T1000 (cell line): ENCODE results near the gene ABCD1.
"Not testable (repeated sequence)": the region's sequence is repeated elsewhere in the genome, so short reads cannot be mapped to it uniquely, and the experiment has no call there.

Source experiments
- DNase-seq: peaks from one replicate; lab custom pipeline; 2025; ENCODE audit warnings: mixed read lengths; lab: John Stamatoyannopoulos, UW

Gene ABCD1

DNA sequence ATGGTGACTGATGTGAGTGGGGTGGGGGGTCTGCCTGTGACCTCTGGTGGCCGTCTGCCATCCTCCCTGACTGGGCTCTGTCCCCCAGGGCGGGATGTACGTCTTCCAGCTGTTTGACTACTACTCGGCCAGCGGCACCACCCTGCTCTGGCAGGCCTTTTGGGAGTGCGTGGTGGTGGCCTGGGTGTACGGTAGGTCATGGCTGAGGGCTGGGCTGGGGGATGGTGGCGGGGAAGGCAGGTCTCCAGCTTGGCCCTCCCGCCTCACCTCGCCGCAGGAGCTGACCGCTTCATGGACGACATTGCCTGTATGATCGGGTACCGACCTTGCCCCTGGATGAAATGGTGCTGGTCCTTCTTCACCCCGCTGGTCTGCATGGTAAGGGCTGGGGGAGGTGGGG is 30.4 kb upstream of the ABCD1 start:
- DNase-seq: not testable (repeated sequence)

DNA sequence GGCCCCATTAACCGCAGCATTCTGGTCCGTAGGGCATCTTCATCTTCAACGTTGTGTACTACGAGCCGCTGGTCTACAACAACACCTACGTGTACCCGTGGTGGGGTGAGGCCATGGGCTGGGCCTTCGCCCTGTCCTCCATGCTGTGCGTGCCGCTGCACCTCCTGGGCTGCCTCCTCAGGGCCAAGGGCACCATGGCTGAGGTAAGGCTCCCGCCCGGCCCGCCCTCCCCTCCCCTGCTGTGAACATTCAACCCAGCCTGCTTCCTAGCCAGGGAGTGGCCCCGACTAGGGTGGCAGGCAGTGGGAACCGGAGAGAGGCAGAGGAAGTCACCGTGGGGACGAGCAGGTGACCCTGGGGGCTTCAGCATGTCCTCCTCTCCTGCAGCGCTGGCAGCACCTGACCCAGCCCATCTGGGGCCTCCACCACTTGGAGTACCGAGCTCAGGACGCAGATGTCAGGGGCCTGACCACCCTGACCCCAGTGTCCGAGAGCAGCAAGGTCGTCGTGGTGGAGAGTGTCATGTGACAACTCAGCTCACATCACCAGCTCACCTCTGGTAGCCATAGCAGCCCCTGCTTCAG is 29.9 kb upstream of the ABCD1 start:
- DNase-seq: no peak

DNA sequence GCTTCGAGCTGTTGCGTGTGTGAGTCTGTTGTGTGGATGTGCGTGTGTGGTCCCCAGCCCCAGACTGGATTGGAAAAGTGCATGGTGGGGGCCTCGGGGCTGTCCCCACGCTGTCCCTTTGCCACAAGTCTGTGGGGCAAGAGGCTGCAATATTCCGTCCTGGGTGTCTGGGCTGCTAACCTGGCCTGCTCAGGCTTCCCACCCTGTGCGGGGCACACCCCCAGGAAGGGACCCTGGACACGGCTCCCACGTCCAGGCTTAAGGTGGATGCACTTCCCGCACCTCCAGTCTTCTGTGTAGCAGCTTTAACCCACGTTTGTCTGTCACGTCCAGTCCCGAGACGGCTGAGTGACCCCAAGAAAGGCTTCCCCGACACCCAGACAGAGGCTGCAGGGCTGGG is 28.6 kb upstream of the ABCD1 start:
- no peak for DNase-seq

DNA sequence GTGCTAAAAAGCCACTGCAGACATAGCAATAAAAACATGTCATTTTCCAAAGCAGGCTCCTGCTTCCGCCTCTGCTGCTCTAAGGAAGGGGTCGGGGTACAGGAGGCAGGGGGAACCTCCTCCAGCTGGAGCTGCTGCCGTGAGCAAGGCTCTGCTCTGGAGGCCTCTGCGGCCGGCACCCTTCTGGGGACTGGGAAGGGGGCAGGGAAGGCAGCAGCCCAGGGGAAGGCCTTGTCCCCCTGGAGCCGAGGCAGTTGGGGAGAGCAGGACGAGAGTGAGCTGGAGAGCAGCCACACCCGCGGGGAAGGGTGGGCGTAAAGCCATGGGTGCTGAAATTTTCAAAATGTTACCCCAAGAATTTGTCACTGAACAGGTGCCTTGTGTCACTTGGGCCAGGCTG is 28.1 kb upstream of the ABCD1 start:
- not testable (repeated sequence) for DNase-seq

DNA sequence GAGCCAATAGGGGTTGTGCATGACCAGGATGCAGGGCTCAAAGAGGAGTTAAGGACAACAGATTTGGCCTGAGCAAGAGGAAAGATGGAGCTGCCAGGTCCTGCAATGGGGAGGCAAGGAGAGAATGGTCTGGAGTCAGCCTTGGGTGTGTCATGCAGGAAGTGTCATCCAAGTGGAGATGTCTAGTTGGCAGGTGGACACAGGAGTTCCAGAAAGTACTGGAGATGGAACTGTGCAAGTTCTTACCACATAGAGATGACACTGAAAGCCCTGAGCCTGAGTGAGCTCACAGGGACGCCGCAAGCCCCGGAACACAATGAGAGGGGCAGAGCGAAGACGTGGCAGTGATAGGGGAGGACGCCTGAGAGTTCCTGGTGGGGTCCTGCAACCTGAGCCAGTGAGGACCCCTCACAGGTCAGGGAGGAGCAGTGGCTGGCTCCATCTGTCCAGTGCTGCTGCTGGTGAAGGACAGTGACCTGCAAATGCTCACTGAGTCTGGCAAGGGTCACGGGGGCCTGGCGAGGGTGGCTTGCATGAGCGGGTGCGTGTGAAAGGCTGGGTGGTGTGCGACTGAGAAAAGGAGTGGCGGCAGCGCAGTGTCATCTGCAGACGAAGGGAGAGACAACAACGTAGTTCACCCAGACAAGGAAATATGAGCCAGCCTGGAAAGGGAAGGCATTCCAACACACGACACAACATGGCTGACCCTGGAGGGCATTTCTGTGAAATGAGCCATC is 27.5 kb upstream of the ABCD1 start:
- DNase-seq: not testable (repeated sequence)

DNA sequence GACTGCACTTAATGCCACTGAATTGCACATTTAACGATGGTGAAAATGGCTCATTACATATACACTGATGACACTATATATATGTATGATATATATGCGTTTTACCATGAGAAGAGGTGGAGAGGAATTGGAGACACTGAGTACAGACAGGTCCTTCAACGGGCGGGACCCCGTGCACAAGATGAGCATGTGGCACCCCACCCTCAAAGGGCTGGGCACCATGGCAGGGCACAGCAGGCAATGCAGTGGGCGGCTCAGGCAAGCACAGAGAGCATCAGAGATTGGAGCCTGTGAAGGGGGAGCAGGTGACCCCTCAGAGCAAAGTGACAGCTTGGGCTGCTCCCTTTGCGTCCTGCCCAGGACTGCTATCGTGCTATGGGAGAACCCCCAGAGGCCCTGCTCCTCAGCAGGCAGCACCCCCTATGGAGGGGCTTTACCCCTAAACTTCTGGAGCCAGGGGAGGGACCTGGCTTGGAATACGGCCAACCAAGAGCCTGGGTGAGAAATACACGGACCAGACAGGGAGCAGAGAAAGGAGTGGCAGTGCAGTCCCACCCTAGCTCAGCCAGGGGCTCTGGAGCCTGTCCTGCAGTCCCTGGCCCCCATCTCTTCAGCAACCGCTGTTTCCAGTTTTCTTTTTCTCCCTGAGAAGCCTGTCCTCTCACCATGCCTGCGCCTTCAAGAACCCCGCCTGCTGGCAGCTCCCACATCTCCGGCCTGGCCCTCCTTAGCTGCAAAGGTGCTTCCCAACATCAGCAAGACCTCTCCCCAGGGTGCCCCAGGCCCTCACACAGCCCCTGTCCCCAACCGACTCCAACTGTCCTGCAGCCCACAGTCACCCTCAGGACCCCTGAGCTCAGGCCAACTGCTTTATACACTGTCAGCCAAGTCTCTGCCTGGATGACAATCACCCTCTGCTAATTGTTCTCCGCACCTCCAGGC is 26.5 kb upstream of the ABCD1 start:
- no peak for DNase-seq

DNA sequence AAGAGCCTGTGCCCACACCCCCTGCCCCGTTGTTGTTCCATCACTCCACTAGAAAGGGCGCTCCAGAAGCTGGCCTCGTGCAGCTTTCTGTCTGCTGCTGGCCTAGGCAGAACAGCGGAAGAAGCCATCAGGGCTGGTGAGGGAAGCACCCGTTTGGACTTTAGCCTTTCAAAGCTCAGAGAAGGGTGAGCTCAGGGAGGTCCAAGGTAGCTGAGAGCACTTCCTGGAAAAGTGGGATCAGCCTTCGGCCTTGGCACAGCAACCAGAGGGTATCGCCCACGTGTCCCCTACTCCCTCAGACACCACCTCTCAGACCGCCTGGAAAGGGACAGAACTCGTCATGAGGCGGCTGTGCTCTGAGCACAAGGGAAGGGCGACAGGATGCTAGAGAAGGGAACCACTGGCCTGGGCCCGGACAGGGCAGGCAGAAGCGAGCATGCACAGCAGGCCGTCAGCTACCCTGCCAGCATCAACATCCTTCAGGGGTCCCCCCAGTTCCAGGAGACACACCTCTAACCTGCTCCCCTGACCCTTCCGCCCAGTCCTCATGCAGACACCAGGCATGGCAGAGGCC is 25.4 kb upstream of the ABCD1 start:
- DNase-seq: not testable (repeated sequence)

DNA sequence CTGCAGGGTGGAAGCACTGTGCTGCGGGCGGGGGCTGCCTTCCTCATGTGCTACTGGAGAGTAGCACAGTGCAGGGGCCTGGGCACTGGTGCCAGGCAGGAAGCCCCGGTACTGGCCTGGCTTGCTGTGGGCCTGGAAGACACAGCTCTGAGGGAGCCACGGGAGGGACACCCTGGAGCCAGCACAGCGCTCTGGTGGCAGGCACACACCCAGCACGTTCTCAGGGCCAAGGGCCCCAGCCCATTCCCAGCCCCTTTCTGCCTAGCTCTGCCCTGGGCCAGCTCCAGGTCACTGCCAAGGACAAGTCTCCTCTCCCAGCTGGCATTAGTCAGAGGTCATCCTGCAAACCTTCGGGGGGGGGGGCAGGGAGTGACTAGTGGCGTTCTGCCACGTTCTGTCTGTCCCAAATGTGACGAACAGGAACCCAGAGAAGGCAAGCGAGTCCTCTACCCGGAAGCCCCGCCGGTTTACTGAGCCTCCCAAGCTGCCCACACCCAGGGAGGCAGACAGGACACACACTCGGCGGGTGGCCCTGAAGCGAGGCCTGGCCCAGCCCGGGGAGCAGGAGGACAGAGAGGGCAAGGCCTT is 24.8 kb upstream of the ABCD1 start:
- DNase-seq: not testable (repeated sequence)

DNA sequence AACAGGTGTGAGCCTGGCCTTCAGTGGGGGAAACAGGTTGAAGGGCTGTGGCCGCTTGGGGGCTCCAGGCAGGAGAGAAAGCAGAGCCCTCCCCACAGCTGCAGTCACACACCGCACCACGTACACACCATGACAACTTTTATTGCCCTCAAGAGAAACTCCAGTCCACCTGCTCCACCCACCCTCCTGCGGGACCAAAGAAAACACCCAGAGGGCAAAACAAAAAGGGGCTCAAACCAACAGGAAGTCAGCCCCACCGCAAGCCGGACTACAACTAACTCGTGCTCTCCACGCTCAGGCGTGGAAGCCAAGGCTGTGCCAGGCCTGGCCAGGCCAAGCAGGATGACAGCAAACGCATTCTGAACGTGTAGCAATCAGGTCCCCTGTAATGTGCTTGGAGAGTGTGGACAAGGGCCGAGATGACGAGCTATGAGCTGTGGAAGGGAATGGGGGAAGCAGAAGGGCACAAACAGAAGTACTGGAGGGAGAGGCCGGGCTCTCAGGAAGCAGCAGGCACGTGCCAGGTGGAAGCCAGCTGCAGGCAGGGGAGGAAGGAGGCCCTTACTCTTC is 24.2 kb upstream of the ABCD1 start:
- no peak for DNase-seq

DNA sequence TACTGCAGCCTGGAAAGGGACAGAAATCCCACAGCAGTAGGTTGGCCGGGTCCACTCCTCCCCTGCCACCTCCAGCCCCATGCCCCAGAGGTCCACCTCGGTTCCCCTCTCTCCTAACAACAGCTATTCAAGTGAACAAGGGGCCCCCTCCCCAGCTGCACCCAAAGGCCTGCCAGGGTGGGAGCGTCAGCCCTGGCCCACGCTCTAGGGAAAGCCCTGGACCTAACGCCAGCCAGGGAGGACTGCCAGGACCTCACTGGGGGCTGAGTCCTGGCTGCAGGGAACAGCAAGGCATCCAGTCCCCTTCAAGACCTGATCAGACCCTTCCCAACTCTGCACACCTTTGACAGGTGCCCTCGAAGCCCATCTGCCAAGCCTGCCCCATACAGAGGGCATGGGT is 23.7 kb upstream of the ABCD1 start:
- no peak for DNase-seq

DNA sequence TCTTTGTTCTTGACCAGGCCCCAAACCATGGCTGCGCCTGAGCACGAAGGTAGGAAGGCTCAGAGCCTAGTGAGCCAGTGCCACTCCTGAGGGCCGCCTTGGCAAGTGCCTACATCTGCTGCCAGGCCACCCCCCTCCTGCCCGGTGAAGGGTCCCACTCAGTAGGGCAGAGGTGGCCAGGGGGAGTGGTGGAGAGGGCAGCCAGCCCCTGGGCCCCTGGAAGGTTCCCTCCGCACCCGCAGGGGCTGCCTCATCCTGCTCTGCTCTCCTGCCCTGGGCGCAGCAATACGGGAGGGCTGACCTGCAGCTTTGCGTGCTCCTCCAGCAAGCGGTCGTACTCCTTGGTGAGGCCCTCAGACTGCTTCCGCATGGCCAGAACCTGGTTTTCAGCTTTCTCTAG is 22.9 kb upstream of the ABCD1 start:
- DNase-seq: no peak

DNA sequence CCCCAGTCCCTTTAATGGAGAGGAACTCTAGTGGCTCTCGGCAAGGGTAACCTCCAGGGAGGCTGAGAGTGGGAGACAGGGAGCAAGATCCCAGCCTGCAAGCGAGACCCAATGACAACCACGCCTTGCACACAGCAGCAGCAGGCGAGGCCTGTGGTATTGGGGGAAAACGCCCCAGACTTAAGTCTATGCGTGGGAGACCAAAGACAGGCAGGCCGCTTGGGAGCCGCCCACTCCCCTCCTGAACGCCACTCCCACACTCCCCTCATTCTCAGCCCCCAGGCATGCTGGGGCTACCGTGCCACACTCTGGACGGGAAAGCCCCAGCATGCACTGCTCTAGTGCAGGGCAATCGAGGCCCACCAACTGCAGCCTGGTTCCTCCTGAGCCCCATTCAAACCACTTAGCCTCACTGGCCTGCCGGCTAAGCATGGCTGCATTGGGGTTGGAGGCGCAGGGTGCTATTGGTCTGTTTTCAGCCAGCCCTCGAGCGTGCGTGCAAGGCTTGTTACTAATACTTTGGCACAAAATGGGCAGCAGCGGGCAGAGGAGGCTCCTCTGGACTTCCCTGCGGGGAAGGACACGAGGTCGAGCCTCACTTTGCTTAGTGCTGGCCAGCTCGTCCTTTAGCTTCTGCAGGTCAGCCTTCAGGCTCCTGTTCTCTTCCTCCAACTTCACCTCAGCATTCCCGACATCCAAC is 22.2 kb upstream of the ABCD1 start:
- no peak for DNase-seq

DNA sequence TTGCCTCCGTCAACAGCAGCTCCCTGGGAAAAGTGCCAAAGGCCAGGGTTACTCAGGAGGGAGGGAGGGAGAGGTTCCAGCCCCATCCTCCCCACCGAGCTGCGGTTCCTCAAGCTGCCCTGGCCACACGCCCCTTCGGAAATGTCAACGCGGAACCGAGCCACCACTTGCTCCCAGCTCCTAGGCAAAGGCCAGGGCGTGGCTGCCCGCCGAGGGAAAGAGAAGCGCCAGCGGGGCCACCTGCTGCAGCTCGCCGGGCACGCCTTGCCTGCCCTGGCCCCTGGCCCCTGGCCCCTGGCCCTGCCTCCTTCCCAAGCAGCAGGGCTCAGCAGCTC is 21.7 kb upstream of the ABCD1 start:
- no peak for DNase-seq

DNA sequence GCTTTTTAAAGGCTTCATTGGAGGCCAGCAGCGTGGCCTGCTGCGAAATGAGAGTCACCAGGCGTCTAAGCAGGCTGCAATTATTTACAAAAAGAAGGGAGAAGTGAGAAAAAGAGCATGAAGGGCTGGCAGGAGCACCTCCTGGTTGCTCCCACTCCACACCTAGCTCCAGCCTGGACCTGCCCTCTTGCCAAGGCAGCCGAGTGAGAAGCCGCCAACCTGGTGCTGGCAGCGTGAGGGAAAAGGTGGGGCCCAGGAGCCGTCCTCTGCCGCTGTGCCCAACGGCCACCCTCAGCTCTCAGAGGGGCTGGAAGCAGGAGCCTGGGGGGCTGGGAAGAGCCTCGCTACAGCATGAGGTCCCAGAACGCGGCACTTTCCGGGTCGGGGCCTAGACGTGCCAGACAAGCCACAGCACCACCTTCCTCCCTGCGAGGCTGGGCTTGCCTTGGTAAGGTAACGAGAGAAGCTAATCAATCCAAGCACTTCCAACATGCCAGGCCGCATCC is 20.6 kb upstream of the ABCD1 start:
- DNase-seq: no peak

DNA sequence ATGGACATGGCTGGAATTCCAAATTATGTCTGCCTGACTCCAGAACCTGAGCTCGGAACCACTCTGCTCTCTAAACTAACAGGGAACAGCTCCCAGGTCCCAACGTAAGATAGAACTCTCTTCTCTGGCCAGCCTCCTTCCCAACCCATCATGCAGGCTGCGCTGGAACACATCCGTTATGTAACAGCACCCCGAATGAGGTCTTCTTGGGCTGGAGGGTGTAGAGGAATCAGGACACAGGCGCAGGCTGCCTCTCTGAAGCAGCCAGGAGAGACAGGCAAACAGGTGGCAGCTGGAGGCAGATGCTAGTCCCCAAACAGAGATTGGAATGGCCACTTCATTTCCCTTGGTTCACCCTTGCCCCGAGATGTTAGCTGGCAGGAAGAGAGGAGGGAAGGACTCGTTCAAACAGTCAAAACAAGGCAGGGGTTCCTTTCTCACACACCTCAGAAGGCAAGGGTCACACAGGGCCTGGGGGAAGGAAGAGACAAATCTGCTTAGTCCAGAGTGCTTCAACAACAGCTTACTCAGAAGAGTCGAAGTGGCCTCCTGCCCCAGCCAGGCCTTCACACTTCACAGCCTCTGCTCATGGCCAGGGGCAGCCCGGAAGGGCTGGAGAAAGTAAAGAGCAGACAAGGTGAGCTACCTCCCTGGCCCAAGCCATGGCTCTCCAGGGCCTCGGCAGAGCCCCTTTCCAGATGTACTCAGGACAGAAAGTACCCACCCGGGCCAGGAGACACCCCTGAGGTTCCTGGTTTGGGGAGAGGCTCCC is 19.8 kb upstream of the ABCD1 start:
- DNase-seq: not testable (repeated sequence)

DNA sequence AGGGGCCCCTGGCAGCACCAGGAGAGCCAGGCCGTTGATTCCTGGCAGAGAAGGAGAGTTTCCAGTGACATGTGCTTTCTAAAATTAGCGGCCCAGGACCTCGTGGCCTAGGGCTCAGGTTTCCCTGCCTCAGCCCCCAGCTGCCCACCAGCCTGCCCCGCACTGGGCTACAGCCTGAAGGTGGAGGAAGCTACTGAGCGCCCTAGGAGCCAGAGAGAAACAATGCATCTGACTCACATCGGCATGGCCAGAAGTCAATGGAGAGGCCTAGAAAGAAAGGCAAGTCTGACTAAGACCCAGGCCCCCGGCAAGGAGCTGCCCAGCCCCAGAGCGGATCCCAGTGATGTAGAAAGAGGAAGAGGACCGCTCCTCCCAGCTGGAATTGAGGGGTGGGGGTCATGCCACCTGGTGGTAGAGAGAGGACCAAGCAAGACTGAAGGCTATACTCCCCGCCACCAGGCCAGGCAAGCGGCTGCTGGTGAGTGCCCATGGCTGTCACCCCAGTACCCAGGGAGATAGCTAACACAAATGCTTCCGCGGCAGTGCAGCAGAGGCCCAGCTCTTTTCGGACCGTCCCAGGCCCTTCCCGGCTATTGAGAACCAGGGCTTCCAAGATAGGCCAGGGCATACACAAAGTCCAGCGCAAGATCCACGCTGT is 19.1 kb upstream of the ABCD1 start:
- not testable (repeated sequence) for DNase-seq

DNA sequence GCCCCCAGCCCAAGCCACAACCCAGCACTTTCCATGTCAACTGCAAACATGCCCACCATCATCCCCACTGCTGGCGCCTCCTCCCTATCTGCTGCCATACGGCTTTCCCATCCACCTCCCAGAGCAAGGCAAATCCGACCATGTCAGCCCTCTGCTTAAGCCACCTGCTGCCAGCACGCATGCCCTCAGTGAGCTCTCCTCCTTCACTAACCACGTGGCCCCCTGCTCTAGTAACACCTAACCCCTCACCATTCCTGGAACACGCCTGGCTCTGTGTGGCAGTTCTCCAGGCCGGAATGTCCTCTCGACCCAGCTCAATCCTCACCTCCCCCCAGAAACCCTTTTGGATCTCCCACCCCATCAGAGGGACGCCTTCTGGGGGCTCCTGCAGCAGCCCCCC is 17.9 kb upstream of the ABCD1 start:
- DNase-seq: no peak

DNA sequence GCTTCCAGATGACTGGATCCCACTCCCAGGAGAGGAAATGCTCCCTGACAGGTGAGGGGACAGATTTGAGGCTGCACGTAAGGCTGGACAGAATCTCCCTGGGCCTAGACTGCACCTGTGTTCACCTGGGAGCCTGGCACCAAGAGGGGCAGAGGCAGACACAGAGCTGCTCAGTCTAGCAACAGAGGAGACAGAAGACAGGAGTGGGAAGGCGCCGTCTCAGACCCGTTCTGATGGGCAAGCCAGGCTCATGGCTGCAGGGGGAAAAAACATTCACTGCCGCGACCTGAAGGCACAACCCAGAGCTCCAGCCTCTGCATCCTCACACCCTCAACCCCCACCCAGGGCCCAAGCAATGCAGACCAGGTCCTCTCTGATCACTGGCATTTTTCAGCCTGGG is 17.2 kb upstream of the ABCD1 start:
- no peak for DNase-seq

DNA sequence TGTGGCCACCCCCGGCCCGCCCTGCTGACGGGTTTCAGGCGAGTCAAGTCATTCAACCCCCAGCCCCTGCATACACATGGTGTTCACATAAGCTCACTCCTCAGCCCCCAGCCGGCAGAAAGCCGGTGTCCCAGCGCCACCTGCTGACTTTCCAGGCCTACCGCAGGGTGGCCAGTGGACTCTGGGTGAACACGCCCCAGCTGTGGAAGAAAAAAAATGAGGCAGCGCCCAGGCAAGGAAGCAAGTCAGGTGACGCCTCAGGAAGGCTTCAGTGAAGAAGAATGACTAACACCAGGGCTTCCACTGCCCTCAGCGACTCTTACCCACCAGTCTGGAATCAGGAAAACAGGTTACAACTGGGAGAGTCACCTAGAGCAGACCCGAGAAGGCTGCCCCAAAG is 16.2 kb upstream of the ABCD1 start:
- no peak for DNase-seq
